Peyer's patch (tissue), 4 donors: ENCODE measurements around the gene SLC6A18. TPM values are rescaled to one million over a fixed set of nuclear protein-coding genes. Genes with fewer than 3 reads are reported as not detected.
A peak's percentile ranks its signal among the peaks of the same experiment; 100 is the strongest.

Source experiments
- DNase-seq, 3 donors: peaks; one replicate each; pipeline ENCODE4 v3.0.0-alpha.2; 2017 to 2019
- H3K27ac ChIP-seq, 4 donors: fragments of 200-600 bp; sonication (generic); one replicate each; pipeline ENCODE4 v1.5.1; 2016 to 2019
- H3K27me3 ChIP-seq, 2 donors: fragments of 200-600 bp; sonication (generic); one replicate each; pipeline ENCODE4 v1.5.1; 2019
- H3K36me3 ChIP-seq, 3 donors: fragments of 200-600 bp; sonication (generic); one replicate each; pipeline ENCODE4 v1.5.1; 2016 to 2019
- H3K4me1 ChIP-seq, 4 donors: fragments of 200-600 bp; sonication (generic); one replicate each; pipeline ENCODE4 v1.5.1; 2016 to 2019
- H3K4me3 ChIP-seq, 4 donors: fragments of 200-600 bp; sonication (generic); 1 replicate in 3 of 4; 2 replicates in 1 of 4; pipeline ENCODE4 v1.5.1; 2016 to 2019; ENCODE audit warnings: mild to moderate bottlenecking in 1 of 4
- H3K9me3 ChIP-seq, 4 donors: fragments of 200-600 bp; sonication (generic); one replicate each; pipeline ENCODE4 v1.5.1; 2016 to 2019; ENCODE audit warnings: mild to moderate bottlenecking in 1 of 4
- POLR2A ChIP-seq, 2 donors: fragments of 450-650 bp; IDR thresholded peaks; one replicate each; pipeline ENCODE4 v1.5.1; 2017; ENCODE audit warnings: antibody characterized with exemption in 2 of 2, mild to moderate bottlenecking in 2 of 2, moderate library complexity in 2 of 2
- total RNA-seq, 4 donors: library from RNA; depleted of rRNA; stranded (reverse); fragments of >200 nt; gene quantifications; one replicate each; pipeline ENCODE4 v1.1.0, GENCODE V29; 2016
- TF ChIP-seq, protein P1 (sequence below), 6 experiments: fragments of 450-650 bp in 4 of 6; fragments of 200-600 bp in 2 of 6; sonication (generic) in 1 of 6; IDR thresholded peaks; one replicate each; pipeline ENCODE4 v1.5.1; 2017 to 2019; ENCODE audit warnings: antibody characterized with exemption in 6 of 6, mild to moderate bottlenecking in 3 of 6, moderate library complexity in 1 of 6

SLC6A18 gene
- total RNA-seq, 4 donors from 2014 or later: 0.53 to 0.95 TPM; not detected in 2

DNA sequence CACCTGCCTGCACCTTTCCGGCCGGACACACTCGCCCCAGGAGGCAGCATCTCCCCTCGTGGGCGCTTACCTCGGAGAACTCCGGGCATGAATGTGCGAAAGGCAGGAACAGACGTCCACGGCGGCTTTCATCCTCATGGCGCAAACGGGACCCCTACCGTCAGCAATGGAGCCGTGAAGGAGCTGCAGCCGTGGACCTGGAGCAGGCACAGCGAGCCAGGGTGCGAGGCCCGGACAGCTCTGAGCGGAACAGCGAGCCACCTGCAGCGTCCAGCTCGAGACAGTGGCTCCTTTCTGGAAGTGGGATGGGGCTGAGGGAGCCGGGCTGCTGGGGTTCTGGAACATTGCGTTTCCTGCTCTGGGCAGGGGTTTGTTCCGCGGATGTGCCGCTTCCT lies 31.6 kb upstream of the SLC6A18 start:
- peak in 1 of 3 donors; percentile 46 for DNase-seq
- H3K4me3 ChIP-seq: no peak overlapping the region
- no peak overlapping the region for H3K27ac ChIP-seq
- no peak for TF ChIP-seq POLR2A (IDR thresholded peaks at IDR 0.05)
- TF ChIP-seq, protein P1, sequence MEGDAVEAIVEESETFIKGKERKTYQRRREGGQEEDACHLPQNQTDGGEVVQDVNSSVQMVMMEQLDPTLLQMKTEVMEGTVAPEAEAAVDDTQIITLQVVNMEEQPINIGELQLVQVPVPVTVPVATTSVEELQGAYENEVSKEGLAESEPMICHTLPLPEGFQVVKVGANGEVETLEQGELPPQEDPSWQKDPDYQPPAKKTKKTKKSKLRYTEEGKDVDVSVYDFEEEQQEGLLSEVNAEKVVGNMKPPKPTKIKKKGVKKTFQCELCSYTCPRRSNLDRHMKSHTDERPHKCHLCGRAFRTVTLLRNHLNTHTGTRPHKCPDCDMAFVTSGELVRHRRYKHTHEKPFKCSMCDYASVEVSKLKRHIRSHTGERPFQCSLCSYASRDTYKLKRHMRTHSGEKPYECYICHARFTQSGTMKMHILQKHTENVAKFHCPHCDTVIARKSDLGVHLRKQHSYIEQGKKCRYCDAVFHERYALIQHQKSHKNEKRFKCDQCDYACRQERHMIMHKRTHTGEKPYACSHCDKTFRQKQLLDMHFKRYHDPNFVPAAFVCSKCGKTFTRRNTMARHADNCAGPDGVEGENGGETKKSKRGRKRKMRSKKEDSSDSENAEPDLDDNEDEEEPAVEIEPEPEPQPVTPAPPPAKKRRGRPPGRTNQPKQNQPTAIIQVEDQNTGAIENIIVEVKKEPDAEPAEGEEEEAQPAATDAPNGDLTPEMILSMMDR (IDR thresholded peaks at IDR 0.05): no peak
- H3K4me1 ChIP-seq: no peaks in the 10 kb centered on the region
- H3K36me3 ChIP-seq: no peaks in the 10 kb centered on the region
- no peaks in the 10 kb centered on the region for H3K9me3 ChIP-seq
- no peaks in the 10 kb centered on the region for H3K27me3 ChIP-seq

GRCh38 chr5:1194378-1194777 lies 30.8 kb upstream of the SLC6A18 start:
- Histone ChIP-seq H3K4me1 (no peaks in the 10 kb centered on the region), H3K36me3 (no peaks in the 10 kb centered on the region), H3K27me3 (no peaks in the 10 kb centered on the region), H3K27ac (no peak overlapping the region), H3K9me3 (no peaks in the 10 kb centered on the region), H3K4me3 (no peak overlapping the region)
- DNase-seq: no peak
- no peak for TF ChIP-seq POLR2A (IDR thresholded peaks at IDR 0.05)
- TF ChIP-seq, protein P1 (IDR thresholded peaks at IDR 0.05): no peak

DNA sequence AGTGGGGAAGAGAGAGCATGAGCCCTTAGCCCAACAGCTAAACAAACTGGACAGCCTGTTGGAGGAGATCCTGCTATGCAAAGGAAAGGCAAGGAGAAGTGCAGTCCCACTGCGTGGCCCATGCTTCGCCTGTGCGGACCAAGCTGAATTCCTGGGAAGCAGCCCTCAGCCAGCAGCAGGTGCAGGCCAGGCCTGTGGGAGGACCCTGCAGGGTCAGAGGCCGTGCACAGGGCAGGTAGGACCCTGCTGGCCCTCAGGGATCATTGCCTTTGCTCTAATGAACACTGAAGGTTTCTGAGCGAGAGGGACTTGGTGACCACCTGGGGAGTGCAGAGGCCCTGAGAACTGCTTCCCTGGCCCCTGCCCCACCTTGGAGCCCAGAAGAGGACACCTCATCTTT lies 29.7 kb upstream of the SLC6A18 start:
- TF ChIP-seq POLR2A (IDR thresholded peaks at IDR 0.05): no peak
- TF ChIP-seq, protein P1 (IDR thresholded peaks at IDR 0.05): no peak
- H3K27me3 ChIP-seq: no peaks in the 10 kb centered on the region
- no peak overlapping the region for H3K4me3 ChIP-seq
- no peaks in the 10 kb centered on the region for H3K4me1 ChIP-seq
- DNase-seq: peak in 1 of 3 donors; percentile 30
- no peaks in the 10 kb centered on the region for H3K9me3 ChIP-seq
- no peak overlapping the region for H3K27ac ChIP-seq
- no peaks in the 10 kb centered on the region for H3K36me3 ChIP-seq

DNA sequence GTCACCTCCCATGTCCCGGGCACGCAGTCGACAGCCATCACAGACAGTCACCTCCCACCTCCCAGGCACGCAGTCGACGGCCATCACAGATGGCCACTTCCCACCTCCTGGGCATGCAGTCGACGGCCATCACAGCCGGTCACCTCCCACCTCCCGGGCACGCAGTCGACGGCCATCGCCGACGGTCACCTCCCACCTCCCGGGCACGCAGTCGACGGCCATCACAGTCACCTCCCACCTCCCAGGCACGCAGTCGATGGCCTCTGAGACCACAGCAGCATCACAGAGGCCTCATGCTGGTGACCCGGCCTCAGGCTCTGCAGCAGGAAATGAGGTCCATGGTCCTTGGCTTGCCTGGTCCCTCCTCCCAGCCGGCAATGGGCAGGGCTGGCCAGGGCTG lies 29.3 kb upstream of the SLC6A18 start:
- Histone ChIP-seq H3K27ac (no peak overlapping the region), H3K36me3 (no peaks in the 10 kb centered on the region), H3K9me3 (no peaks in the 10 kb centered on the region), H3K4me1 (peaks cover 0 to under 1% (median 0%) of the 10 kb centered on the region in 4 donors), H3K27me3 (no peaks in the 10 kb centered on the region), H3K4me3 (no peak overlapping the region)
- peak in 1 of 3 donors; percentile 40 for DNase-seq
- TF ChIP-seq, protein P1 (IDR thresholded peaks at IDR 0.05): no peak
- TF ChIP-seq POLR2A (IDR thresholded peaks at IDR 0.05): no peak

- peaks cover 0 to 3% (median 0%) of the 10 kb centered on the region in 4 donors for H3K4me1 ChIP-seq
- no peak overlapping the region for H3K27ac ChIP-seq
- no peaks in the 10 kb centered on the region for H3K36me3 ChIP-seq
- H3K9me3 ChIP-seq: no peaks in the 10 kb centered on the region
- no peak overlapping the region for H3K4me3 ChIP-seq
- no peak for TF ChIP-seq POLR2A (IDR thresholded peaks at IDR 0.05)
- TF ChIP-seq, protein P1 (IDR thresholded peaks at IDR 0.05): no peak
- DNase-seq: peak in 1 of 3 donors; percentile 3
- H3K27me3 ChIP-seq: no peaks in the 10 kb centered on the region
These were observed 28.6 kb upstream of the SLC6A18 start for GRCh38 chr5:1196562-1196961.
